Stimulated activated CD4-positive, alpha-beta T cell treated with anti-CD3 and anti-CD28 coated beads, TNF-alpha, amount 100 ng/mL, for 48 hours (primary cell): ENCODE measurements around the gene SLC44A5.
"Not testable (repeated sequence)": the region's sequence is repeated elsewhere in the genome, so short reads cannot be mapped to it uniquely, and the experiment has no call there.

ENCODE experiments used
- DNase-seq, 3 donors: peaks; one replicate each; pipeline ENCODE4 v3.0.0-alpha.2; 2020; ENCODE audit warnings: low read depth in 3 of 3

Gene SLC44A5

GRCh38 chr1:75274920-75275506, 335.9 kb downstream of the SLC44A5 start:
- no peak for DNase-seq

GRCh38 chr1:75273110-75273509, 337.8 kb downstream of the SLC44A5 start:
- DNase-seq = no peak

GRCh38 chr1:75265792-75266191, 345.1 kb downstream of the SLC44A5 start:
- DNase-seq = no peak

GRCh38 chr1:75264112-75264511, 346.8 kb downstream of the SLC44A5 start:
- no peak for DNase-seq

GRCh38 chr1:75263616-75264015, 347.3 kb downstream of the SLC44A5 start:
- DNase-seq = not testable (repeated sequence)

GRCh38 chr1:75261946-75262345, 349.0 kb downstream of the SLC44A5 start:
- not testable (repeated sequence) for DNase-seq

GRCh38 chr1:75258351-75258750, 352.6 kb downstream of the SLC44A5 start:
- no peak for DNase-seq

- no peak for DNase-seq
Observed at GRCh38 chr1:75257424-75257823, 353.5 kb downstream of the SLC44A5 start.

GRCh38 chr1:75250114-75250513, 360.8 kb downstream of the SLC44A5 start:
- not testable (repeated sequence) for DNase-seq

GRCh38 chr1:75245239-75245638, 365.7 kb downstream of the SLC44A5 start:
- DNase-seq = no peak

- DNase-seq = no peak
Observed at GRCh38 chr1:75243124-75243523, 367.8 kb downstream of the SLC44A5 start.

- no peak for DNase-seq
Observed at GRCh38 chr1:75237316-75237715, 373.6 kb downstream of the SLC44A5 start.

- no peak for DNase-seq
Observed at GRCh38 chr1:75234562-75234961, 376.4 kb downstream of the SLC44A5 start.

- DNase-seq = no peak
Observed at GRCh38 chr1:75233302-75233929, 377.5 kb downstream of the SLC44A5 start.

- no peak for DNase-seq
Observed at GRCh38 chr1:75220072-75220471, 390.8 kb downstream of the SLC44A5 start.

GRCh38 chr1:75214017-75214416, 396.9 kb downstream of the SLC44A5 start:
- DNase-seq = no peak

GRCh38 chr1:75211648-75212047, 399.3 kb downstream of the SLC44A5 start:
- no peak for DNase-seq

- no peak for DNase-seq
Observed at GRCh38 chr1:75208862-75209261, 402.1 kb downstream of the SLC44A5 start.

- no peak for DNase-seq
Observed at GRCh38 chr1:75203415-75204277, 407.3 kb downstream of the SLC44A5 start.

GRCh38 chr1:75202751-75203150, 408.2 kb downstream of the SLC44A5 start:
- no peak for DNase-seq

- no peak for DNase-seq
Observed at GRCh38 chr1:75198761-75199160, 412.2 kb downstream of the SLC44A5 start.

- DNase-seq = no peak
Observed at GRCh38 chr1:75198163-75198562, 412.8 kb downstream of the SLC44A5 start.

GRCh38 chr1:75188892-75189291, 422.0 kb downstream of the SLC44A5 start:
- DNase-seq = no peak
